Measurements from ENCODE around the gene TDP1. TPM values are rescaled to one million over a fixed set of nuclear protein-coding genes. Genes with fewer than 3 reads are reported as not detected.

TDP1 gene
- total and polyA plus RNA-seq, 7 donors: 1.7 to 13.1 (median 4.4) TPM

DNA sequence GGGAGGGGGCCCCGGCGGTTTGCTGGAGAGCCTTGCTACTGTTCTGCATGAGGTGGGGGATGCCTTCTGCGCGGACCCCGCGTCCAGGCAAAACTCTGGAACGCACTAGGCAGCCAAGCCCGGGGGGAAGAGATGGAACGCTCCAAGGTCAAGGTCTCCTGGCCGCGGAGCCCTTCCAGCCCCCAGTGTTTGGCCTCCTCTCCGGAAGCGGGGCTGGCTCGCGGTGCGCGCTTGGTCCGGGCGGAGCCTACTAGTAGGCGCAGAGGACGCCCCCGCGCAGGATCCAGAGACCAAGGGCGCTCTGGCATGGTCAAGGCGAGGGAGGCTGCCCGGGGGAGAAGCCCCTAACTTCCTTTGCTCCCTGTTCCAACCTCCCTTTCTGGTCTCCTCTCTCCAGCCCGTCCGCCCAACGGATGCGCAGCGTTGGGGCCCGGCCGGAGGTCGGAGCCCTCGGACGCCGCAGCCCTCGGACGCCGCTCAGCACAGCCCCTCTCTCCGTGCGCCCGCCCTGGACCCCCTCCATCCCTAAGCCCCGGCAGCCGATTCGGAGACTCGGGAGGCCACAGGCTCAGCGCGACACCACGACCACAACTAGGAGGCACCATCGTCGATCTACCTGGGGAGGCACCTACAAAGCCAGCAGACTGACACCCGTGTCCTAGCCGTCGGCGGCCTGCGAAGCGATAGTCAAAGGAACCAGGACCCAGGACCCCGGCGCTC is 105.4 kb downstream of the TDP1 start:
- H3K9me3 ChIP-seq: no peaks in the 10 kb centered on the region
- TF ChIP-seq, protein P1, sequence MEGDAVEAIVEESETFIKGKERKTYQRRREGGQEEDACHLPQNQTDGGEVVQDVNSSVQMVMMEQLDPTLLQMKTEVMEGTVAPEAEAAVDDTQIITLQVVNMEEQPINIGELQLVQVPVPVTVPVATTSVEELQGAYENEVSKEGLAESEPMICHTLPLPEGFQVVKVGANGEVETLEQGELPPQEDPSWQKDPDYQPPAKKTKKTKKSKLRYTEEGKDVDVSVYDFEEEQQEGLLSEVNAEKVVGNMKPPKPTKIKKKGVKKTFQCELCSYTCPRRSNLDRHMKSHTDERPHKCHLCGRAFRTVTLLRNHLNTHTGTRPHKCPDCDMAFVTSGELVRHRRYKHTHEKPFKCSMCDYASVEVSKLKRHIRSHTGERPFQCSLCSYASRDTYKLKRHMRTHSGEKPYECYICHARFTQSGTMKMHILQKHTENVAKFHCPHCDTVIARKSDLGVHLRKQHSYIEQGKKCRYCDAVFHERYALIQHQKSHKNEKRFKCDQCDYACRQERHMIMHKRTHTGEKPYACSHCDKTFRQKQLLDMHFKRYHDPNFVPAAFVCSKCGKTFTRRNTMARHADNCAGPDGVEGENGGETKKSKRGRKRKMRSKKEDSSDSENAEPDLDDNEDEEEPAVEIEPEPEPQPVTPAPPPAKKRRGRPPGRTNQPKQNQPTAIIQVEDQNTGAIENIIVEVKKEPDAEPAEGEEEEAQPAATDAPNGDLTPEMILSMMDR (IDR thresholded peaks at IDR 0.05): no peak
- peaks cover 4 to 92% (median 34%) of the 10 kb centered on the region in 3 donors for H3K27me3 ChIP-seq (ENCODE audit: insufficient read depth in 3 of 3, low read length in 2 of 3)
- intact Hi-C loops (cut with DNase I): no loop called here
- H3K36me3 ChIP-seq (ENCODE audit: insufficient read depth in 1 of 2, low read depth in 1 of 2): no peaks in the 10 kb centered on the region
- peak in 1 of 2 donors; percentile 13 for DNase-seq
- no peak for ATAC-seq
- H3K27ac ChIP-seq: no peak overlapping the region
- peaks cover 10% of the 10 kb centered on the region for H3K4me1 ChIP-seq
- 1% methylated on average over 49 to 60 of the region's 60 CpGs for WGBS, 3 donors
- H3K4me3 ChIP-seq: peak overlapping the region; percentile 62

DNA sequence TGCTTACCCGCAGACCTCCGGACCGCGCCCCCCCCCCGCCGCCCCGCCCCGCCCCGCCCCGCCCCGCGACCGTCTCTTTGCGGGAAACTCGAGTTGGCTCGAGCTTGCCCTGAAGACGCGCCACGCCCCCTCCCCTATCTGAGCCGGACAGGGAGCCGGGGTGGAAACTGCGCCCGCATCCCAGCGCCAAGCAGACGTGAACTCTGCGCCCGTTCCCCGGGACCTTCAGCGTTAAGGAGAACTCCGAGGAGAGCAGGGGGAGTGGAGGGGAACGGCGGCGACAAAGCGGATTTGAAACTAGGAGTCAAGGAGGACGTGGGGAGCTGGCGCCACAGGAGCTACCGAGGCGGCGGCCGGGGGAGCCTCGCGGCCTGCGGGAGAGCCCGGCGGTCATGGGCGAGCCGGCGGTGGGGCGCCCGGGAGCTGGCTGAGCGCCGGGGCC is 106.0 kb downstream of the TDP1 start, which contains the start of gene KCNK13:
KCNK13 (plus strand) TSS at position 310 of the 442 bp plus-strand sequence. CDS start 212 bp downstream, outside the sequence.
- Histone ChIP-seq H3K4me3 (peak within 1 kb of the TSS; percentile 62), H3K27me3 (ENCODE audit: insufficient read depth in 3 of 3, low read length in 2 of 3) (peaks cover 4 to 92% (median 33%) of the 10 kb centered on the region in 3 donors), H3K4me1 (peaks cover 10% of the 10 kb centered on the region), H3K9me3 (no peaks in the 10 kb centered on the region), H3K27ac (no peak within 1 kb of the TSS), H3K36me3 (ENCODE audit: insufficient read depth in 1 of 2, low read depth in 1 of 2) (no peaks in the 10 kb centered on the region)
- intact Hi-C loops (cut with DNase I): no loop called here
- TF ChIP-seq, protein P1 (IDR thresholded peaks at IDR 0.05): no peak
- peak in 1 of 2 donors; percentile 13 for DNase-seq
- 0 to 1% (median 1%) methylated on average over 17 to 52 of the region's 52 CpGs for WGBS, 3 donors
- ATAC-seq: no peak

DNA sequence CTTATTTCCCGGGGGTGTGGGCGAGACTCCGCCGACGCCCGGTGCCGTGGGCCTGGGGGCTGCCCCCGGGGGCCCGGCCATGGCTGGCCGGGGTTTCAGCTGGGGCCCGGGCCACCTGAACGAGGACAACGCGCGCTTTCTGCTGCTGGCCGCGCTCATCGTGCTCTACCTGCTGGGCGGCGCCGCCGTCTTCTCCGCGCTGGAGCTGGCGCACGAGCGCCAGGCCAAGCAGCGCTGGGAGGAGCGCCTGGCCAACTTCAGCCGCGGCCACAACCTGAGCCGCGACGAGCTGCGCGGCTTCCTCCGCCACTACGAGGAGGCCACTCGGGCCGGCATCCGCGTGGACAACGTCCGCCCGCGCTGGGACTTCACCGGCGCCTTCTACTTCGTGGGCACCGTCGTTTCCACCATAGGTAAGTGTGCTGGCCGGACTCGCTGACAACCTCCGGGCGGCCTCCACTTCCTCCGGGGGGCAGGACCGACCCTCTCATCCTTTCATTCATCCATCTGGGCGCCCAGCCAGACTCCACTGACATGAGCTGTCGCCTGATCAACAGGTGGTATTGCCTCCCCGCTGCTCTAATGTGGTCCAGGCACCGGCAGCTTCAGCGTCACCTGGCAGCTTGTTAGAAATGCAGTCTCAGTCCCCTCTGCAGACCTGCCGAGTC is 106.5 kb downstream of the TDP1 start:
- Histone ChIP-seq H3K27ac (no peak overlapping the region), H3K36me3 (ENCODE audit: insufficient read depth in 1 of 2, low read depth in 1 of 2) (no peaks in the 10 kb centered on the region), H3K4me3 (peak overlapping the region; percentile 62), H3K27me3 (ENCODE audit: insufficient read depth in 3 of 3, low read length in 2 of 3) (peaks cover 4 to 92% (median 30%) of the 10 kb centered on the region in 3 donors), H3K4me1 (peaks cover 10% of the 10 kb centered on the region), H3K9me3 (no peaks in the 10 kb centered on the region)
- DNase-seq (no peak), ATAC-seq (no peak)
- intact Hi-C loops (cut with DNase I): no loop called here
- 1% methylated on average over 51 to 63 of the region's 63 CpGs for WGBS, 3 donors
- TF ChIP-seq, protein P1 (IDR thresholded peaks at IDR 0.05): no peak

DNA sequence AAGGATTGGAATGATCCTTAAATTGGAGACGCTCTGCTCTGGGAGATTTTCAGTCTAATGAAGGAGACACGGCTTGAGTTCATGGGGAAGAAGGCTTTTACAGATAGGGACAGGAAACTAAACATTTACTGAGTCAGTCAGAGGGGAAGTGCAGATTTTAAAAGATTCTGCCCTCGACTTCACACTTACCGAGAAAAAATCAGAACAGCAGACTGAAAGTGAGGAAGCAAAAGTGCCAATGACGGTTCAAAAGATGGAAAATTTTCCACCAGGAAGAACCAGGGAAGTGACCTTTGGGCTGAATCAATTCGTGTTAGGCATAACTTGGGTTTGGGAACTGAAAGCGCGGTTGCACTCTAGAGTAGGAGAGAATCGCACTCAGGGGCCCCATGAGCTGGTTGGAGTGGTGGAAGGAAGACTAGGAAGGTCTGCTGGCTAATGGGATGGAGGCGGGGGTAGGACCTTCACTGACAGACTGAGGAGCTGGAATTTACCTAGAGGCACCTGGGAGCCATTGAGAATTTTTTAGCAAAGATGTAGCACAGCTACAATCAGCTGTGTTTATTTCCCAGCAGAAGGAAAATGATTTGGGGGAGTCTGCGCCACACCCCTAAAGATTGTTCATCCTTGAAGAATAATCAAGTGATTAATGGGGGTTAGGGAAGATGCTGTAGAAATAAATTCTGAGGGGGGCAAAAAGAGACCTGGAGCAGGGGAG is 107.3 kb downstream of the TDP1 start:
- TF ChIP-seq, protein P1 (IDR thresholded peaks at IDR 0.05): no peak
- ATAC-seq (no peak), DNase-seq (no peak)
- peaks cover 4 to 88% (median 30%) of the 10 kb centered on the region in 3 donors for H3K27me3 ChIP-seq (ENCODE audit: insufficient read depth in 3 of 3, low read length in 2 of 3)
- no peaks in the 10 kb centered on the region for H3K36me3 ChIP-seq (ENCODE audit: insufficient read depth in 1 of 2, low read depth in 1 of 2)
- H3K4me3 ChIP-seq: peak overlapping the region; percentile 62
- H3K9me3 ChIP-seq: no peaks in the 10 kb centered on the region
- no peak overlapping the region for H3K27ac ChIP-seq
- 28 to 32% (median 28%) methylated on average over 11 of the region's 11 CpGs for WGBS, 3 donors
- intact Hi-C loops (cut with DNase I): no loop called here
- peaks cover 10% of the 10 kb centered on the region for H3K4me1 ChIP-seq
